ENCODE data around the gene HOXD10.

Gene HOXD10

GRCh38 chr2:176152350-176153181, 36.0 kb downstream of the HOXD10 start:
- DNase-seq (ENCODE audit: low read depth): no peak

- DNase-seq (ENCODE audit: low read depth): no peak
Measured at GRCh38 chr2:176154576-176155252, 38.1 kb downstream of the HOXD10 start.

- DNase-seq (ENCODE audit: low read depth): no peak
Measured at GRCh38 chr2:176155356-176156044, 38.9 kb downstream of the HOXD10 start.

GRCh38 chr2:176156301-176156806, 39.8 kb downstream of the HOXD10 start:
- no peak for DNase-seq (ENCODE audit: low read depth)

GRCh38 chr2:176156807-176157498, 40.4 kb downstream of the HOXD10 start, which contains the start of gene HOXD3:
TSS of gene HOXD3 (plus strand) at chr2:176157307. CDS start at chr2:176169115, 11,808 bp downstream.
- DNase-seq (ENCODE audit: low read depth): no peak

- no peak for DNase-seq (ENCODE audit: low read depth)
Measured at GRCh38 chr2:176157499-176158185, 41.1 kb downstream of the HOXD10 start.

GRCh38 chr2:176158186-176158591, 41.6 kb downstream of the HOXD10 start:
- no peak for DNase-seq (ENCODE audit: low read depth)

GRCh38 chr2:176158855-176159662, 42.5 kb downstream of the HOXD10 start:
- DNase-seq (ENCODE audit: low read depth): no peak

- no peak for DNase-seq (ENCODE audit: low read depth)
Measured at GRCh38 chr2:176159663-176160250, 43.2 kb downstream of the HOXD10 start.

- DNase-seq (ENCODE audit: low read depth): no peak
Measured at GRCh38 chr2:176160251-176160985, 43.8 kb downstream of the HOXD10 start.

GRCh38 chr2:176160986-176161824, 44.6 kb downstream of the HOXD10 start:
- no peak for DNase-seq (ENCODE audit: low read depth)

GRCh38 chr2:176161825-176162626, 45.4 kb downstream of the HOXD10 start:
- DNase-seq (ENCODE audit: low read depth): no peak

- DNase-seq (ENCODE audit: low read depth): no peak
Measured at GRCh38 chr2:176162911-176163671, 46.5 kb downstream of the HOXD10 start.

GRCh38 chr2:176163672-176164056, 47.1 kb downstream of the HOXD10 start:
- no peak for DNase-seq (ENCODE audit: low read depth)

GRCh38 chr2:176164201-176164600, 47.6 kb downstream of the HOXD10 start:
- no peak for DNase-seq (ENCODE audit: low read depth)

- no peak for DNase-seq (ENCODE audit: low read depth)
Measured at GRCh38 chr2:176164611-176165369, 48.2 kb downstream of the HOXD10 start.
